Mucosa of descending colon (tissue), 3 donors: ENCODE measurements around the gene TMEM38B. TPM values are rescaled to one million over a fixed set of nuclear protein-coding genes. Genes with fewer than 3 reads are reported as not detected.

Experiments used
- ATAC-seq: fragments of 200-7000 bp; cut with Tn5 transposase; one replicate; pipeline ENCODE4 v1.9.1; 2020; ENCODE audit warnings: mild to moderate bottlenecking, moderate library complexity
- DNase-seq, 3 donors: peaks; one replicate each; pipeline ENCODE4 v3.0.0-alpha.2; 2020
- H3K36me3 ChIP-seq: fragments of 200-600 bp; one replicate; pipeline ENCODE4 v1.8.0; 2021; ENCODE audit warnings: low read depth, mild to moderate bottlenecking
- H3K4me1 ChIP-seq: fragments of 200-600 bp; one replicate; pipeline ENCODE4 v1.8.0; 2021; ENCODE audit warnings: low read depth, mild to moderate bottlenecking
- H3K4me3 ChIP-seq: fragments of 200-600 bp; one replicate; pipeline ENCODE4 v1.8.0; 2021; ENCODE audit warnings: mild to moderate bottlenecking
- H3K9me3 ChIP-seq: fragments of 200-600 bp; one replicate; pipeline ENCODE4 v1.8.0; 2021; ENCODE audit warnings: mild to moderate bottlenecking
- intact Hi-C, 2 donors: fragments of 100-400 bp; cut with DNase I in 1 of 2; cut with micrococcal nuclease in 1 of 2; formaldehyde crosslinking; loops; one replicate each; pipeline versions ENCODE4 v1.11.0 to v1.11.1; 2022; cut with DNase I, micrococcal nuclease
- total RNA-seq, 3 donors: library from RNA; stranded (reverse); fragmentation: NEBNext Ultra II Directional in 2 of 3; extraction: Animal tissue kit (Norgen Biotek cat#: 25700) in 2 of 3; gene quantifications; one replicate each; pipeline versions ENCODE4 v1.2.1 to v1.2.4, GENCODE V29; 2021 to 2023
- TF ChIP-seq, protein P1 (sequence below): fragments of 200-600 bp; IDR thresholded peaks from one replicate; pipeline ENCODE4 v1.8.0; 2022; ENCODE audit warnings: antibody characterized with exemption, mild to moderate bottlenecking
- donor health status: DM: no; HTN: no; CAD: no; lungs with moderate emphysema.
- donor health status: DM: no; HTN: no; CAD: no.
- donor health status: DM: no; HTN: yes; CAD: no.

The TMEM38B gene
- total RNA-seq, 3 donors from 2014 or later: 19.3 to 36.8 (median 19.3) TPM

DNA sequence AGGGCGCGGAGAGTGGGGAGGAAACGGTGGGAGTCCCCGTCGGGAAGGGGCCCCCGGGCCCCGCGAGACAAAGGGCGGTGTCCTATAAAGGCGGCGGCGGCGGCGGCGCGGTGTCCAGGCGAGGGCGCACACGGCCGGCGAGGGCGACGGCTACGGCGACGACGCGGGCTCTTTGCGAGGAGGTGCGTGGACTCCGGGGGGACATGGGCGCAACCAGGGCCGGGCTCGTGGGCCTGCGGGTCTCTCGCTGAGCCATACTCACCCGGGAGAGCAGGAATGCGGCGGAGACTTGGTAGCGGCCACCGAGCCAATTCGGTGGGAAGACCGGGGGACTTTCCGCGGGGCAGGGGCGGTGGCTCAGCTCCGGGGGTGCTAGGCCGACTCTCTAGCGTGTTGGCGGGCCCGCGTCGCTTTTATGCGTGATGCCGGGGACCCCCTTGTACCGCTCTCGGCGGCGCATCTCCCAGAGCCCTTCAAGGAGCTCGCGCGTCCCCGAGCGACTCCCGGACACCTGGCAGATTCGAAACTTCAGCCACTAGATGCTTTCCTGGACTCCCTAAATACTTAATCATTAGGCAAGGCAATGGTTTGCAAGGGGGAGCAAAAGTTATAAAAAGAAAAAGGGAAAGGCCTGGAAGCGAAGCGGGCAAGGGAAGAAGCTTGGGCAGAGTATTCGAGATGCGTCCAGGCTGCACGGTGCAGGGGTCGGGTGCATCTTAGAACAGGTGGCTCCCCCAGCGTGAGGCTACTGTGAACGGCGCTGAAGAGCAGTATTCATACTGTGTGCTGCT lies 38.0 kb upstream of the TMEM38B start:
- H3K9me3 ChIP-seq: no peaks in the 10 kb centered on the region
- no peaks in the 10 kb centered on the region for H3K36me3 ChIP-seq
- no peak overlapping the region for H3K4me3 ChIP-seq
- peaks cover 6% of the 10 kb centered on the region for H3K4me1 ChIP-seq
- TF ChIP-seq, protein P1, sequence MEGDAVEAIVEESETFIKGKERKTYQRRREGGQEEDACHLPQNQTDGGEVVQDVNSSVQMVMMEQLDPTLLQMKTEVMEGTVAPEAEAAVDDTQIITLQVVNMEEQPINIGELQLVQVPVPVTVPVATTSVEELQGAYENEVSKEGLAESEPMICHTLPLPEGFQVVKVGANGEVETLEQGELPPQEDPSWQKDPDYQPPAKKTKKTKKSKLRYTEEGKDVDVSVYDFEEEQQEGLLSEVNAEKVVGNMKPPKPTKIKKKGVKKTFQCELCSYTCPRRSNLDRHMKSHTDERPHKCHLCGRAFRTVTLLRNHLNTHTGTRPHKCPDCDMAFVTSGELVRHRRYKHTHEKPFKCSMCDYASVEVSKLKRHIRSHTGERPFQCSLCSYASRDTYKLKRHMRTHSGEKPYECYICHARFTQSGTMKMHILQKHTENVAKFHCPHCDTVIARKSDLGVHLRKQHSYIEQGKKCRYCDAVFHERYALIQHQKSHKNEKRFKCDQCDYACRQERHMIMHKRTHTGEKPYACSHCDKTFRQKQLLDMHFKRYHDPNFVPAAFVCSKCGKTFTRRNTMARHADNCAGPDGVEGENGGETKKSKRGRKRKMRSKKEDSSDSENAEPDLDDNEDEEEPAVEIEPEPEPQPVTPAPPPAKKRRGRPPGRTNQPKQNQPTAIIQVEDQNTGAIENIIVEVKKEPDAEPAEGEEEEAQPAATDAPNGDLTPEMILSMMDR: no peak
- intact Hi-C loops: no loop called here
- ATAC-seq: peak; percentile 87
- peak in 2 of 3 donors; percentile 51 to 61 for DNase-seq

DNA sequence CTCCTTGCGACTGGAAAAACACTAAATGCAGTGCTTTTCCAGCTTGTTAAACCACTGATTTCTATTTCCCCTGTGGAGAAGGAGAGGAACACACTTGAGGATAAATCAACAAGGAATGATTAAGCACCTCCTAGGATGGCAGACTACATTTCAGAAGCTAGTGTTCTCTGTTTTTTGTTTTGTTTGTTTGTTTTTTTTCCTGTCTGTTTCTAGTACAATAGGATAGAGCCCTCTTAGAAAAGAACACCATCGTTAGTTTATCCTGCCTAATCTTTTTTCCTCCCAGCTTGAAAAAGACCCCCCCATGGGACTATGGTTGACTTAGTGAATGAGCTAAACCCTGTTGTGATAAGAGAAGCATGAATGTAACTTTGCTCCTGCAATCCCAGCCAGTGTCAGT lies 36.0 kb upstream of the TMEM38B start:
- TF ChIP-seq, protein P1: no peak
- no peaks in the 10 kb centered on the region for H3K9me3 ChIP-seq
- no peaks in the 10 kb centered on the region for H3K36me3 ChIP-seq
- DNase-seq (no peak), ATAC-seq (no peak)
- peaks cover 6% of the 10 kb centered on the region for H3K4me1 ChIP-seq
- H3K4me3 ChIP-seq: no peak overlapping the region
- intact Hi-C loops: no loop called here

DNA sequence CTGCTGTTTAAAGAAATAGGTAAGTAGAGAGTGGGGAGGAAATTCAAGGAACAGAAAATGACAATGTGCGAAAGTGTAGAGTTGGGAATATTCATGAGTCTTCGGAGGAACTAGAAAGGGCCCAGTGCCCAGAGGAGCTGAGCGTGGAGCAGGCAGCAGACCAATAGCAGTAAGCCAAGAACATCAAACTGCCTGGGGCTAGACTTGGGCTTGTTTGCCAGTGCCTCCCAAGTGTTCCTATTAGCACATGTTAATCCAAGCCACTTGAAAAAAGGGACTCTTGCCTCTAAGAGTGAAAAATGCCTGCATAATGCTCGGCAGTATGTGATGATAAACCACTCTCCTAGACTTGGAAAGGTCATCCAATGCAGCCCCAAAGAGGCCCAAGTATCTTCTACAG lies 33.3 kb upstream of the TMEM38B start:
- no peak overlapping the region for H3K4me3 ChIP-seq
- intact Hi-C loops: no loop called here
- DNase-seq (no peak), ATAC-seq (no peak)
- TF ChIP-seq, protein P1: no peak
- H3K4me1 ChIP-seq: peaks cover 6% of the 10 kb centered on the region
- no peaks in the 10 kb centered on the region for H3K36me3 ChIP-seq
- H3K9me3 ChIP-seq: no peaks in the 10 kb centered on the region

DNA sequence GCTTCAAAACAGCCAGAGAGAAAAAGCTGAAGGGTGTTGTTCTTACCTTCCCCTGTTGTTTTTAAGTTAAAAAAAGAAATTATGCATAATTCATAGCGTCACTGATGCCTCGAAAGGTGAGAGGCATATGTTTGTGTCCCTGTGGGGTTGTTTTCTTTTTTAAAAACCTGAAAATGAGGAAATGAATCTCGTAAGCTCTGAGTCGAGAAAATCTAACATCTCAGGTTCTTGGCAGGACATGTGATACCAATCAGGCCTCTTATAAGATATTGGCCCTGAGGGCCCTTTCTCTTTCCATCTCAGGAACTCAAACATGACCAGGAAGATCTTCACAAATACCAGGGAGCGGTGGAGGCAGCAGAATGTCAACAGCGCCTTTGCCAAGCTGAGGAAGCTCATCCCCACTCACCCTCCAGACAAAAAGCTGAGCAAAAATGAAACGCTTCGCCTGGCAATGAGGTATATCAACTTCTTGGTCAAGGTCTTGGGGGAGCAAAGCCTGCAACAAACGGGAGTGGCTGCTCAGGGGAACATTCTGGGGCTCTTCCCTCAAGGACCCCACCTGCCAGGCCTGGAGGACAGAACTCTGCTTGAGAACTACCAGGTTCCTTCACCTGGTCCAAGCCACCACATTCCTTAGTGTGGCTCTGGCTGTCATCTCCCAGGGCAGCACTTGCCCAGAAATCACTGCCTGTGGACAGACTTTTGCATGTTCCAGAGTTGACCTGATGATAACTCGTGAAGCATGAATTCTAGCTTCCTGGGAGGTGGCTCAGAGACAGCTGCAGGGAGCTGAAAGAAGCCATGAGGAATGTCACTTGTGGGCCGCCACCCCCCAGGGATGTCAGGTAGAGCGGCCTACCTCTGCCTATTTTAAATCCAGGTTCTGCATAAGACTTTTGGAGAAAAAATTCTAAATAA lies 31.9 kb upstream of the TMEM38B start, which contains the start of gene TAL2:
TSS of gene TAL2 (plus strand) at position 274 of the 921 bp plus-strand sequence. CDS start at position 314, 40 bp downstream.
- Histone ChIP-seq H3K36me3 (no peaks in the 10 kb centered on the region), H3K9me3 (no peaks in the 10 kb centered on the region), H3K4me1 (no peaks in the 10 kb centered on the region), H3K4me3 (no peak within 1 kb of the TSS)
- intact Hi-C loops: no loop called here
- TF ChIP-seq, protein P1: no peak
- DNase-seq (no peak), ATAC-seq (no peak)

DNA sequence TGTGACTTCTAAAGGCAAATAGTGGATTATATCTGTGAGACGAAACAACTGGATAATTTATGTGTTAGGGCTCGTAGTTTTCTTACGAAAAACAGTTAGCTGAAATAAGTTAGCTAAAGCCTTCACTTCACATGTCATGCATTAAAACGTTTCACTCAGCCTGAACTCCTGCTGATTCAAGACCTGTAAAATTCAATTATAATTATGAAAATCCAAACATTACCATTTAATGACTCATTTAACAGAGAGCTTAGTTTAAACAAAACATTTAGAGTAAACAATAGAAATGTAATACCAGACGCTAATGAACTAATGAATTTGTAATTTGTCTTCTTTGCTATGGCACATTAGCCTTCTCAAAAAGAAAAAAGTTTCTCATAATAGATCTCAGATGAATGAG lies 30.4 kb upstream of the TMEM38B start:
- TF ChIP-seq, protein P1: no peak
- Histone ChIP-seq H3K4me3 (no peak overlapping the region), H3K9me3 (no peaks in the 10 kb centered on the region), H3K4me1 (no peaks in the 10 kb centered on the region), H3K36me3 (no peaks in the 10 kb centered on the region)
- intact Hi-C loops: no loop called here
- ATAC-seq: no peak
- DNase-seq: no peak
